HCT116 (cell line): ENCODE data around the gene SEL1L2.
"Not testable (repeated sequence)": the region's sequence is repeated elsewhere in the genome, so short reads cannot be mapped to it uniquely, and the experiment has no call there.

Experiments
- CEBPB ChIP-seq: IDR thresholded peaks from 2 replicates; pipeline ENCODE4 v1.6.1; 2012; ENCODE audit warnings: low read depth
- ELF1 ChIP-seq: IDR thresholded peaks from 2 replicates; pipeline ENCODE4 v1.6.1; 2012; ENCODE audit warnings: low read depth, borderline replicate concordance
- EZH2 ChIP-seq: fragments of 200-600 bp; sonication (generic); IDR thresholded peaks from 2 replicates; pipeline ENCODE4 v1.6.1; 2017; ENCODE audit warnings: antibody characterized with exemption, mixed run types
- EZH2phosphoT487 ChIP-seq: fragments of 200-600 bp; IDR thresholded peaks from 2 replicates; pipeline ENCODE4 v1.6.1; 2018; ENCODE audit warnings: antibody characterized with exemption, borderline replicate concordance
- POLR2A ChIP-seq: IDR thresholded peaks from 2 replicates; pipeline ENCODE4 v1.7.0; 2011; ENCODE audit warnings: borderline replicate concordance; ENCODE audit not compliant: insufficient read depth, insufficient read length; ENCODE audit errors: extremely low read depth
- POLR2AphosphoS5 ChIP-seq: IDR thresholded peaks from 2 replicates; pipeline ENCODE4 v1.6.1; 2011; ENCODE audit warnings: mild to moderate bottlenecking, low read depth, low read length, moderate library complexity
- RAD21 ChIP-seq: IDR thresholded peaks from 2 replicates; pipeline ENCODE4 v1.6.1; 2012; ENCODE audit warnings: low read depth, mild to moderate bottlenecking
- SIN3A ChIP-seq: IDR thresholded peaks from 2 replicates; pipeline ENCODE4 v1.6.1; 2012; ENCODE audit warnings: low read depth
- SP1 ChIP-seq: IDR thresholded peaks from 2 replicates; pipeline ENCODE4 v1.6.1; 2012; ENCODE audit warnings: low read depth
- TCF7L2 ChIP-seq: IDR thresholded peaks from 2 replicates; pipeline ENCODE4 v1.7.0; 2011; ENCODE audit warnings: borderline replicate concordance, inconsistent platforms; ENCODE audit not compliant: insufficient read depth, insufficient read length; ENCODE audit errors: extremely low read depth
- ZNF274 ChIP-seq: fragments of 200-500 bp; sonication (Bioruptor generic); IDR thresholded peaks from 2 replicates; pipeline ENCODE4 v1.6.1; 2014; ENCODE audit warnings: mild to moderate bottlenecking, low read depth, low read length, inconsistent platforms
- TF ChIP-seq, protein P1 (sequence below), 3 experiments: fragments of 200-600 bp in 1 of 3; sonication (generic) in 1 of 3; IDR thresholded peaks in 2 of 3; conservative IDR thresholded peaks in 1 of 3; 2 replicates each; pipeline ENCODE4 v1.5.1; 2012 to 2017; ENCODE audit warnings: low read depth in 2 of 3, low read length in 2 of 3, antibody characterized with exemption in 1 of 3, borderline replicate concordance in 1 of 3, control low read depth in 1 of 3, mild to moderate bottlenecking in 1 of 3, mixed read lengths in 1 of 3, mixed run types in 1 of 3, moderate library complexity in 1 of 3; ENCODE audit not compliant: insufficient read depth in 1 of 3
- TF ChIP-seq, protein P2 (sequence below): IDR thresholded peaks from 2 replicates; pipeline ENCODE4 v1.6.1; 2012

DNA sequence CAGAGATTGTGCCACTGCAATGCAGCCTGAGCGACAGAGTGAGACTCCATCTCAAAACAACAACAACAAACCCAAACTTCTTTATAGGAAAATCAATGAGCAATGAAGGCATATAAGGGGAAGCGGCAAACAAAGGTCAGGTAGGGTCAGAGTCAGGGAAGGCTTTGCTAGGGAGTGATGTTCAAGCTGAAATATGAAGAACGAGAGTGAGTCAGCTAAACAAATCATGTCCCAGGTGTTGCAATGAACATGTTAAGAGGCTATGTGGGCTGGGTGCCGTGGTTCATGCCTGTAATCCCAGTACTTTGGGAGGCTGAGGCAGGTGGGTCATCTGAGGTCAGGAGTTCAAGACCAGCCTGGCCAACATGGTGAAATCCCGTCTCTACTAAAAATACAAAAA, 1.5 kb upstream of the SEL1L2 start:
- TF ChIP-seq, protein P1, sequence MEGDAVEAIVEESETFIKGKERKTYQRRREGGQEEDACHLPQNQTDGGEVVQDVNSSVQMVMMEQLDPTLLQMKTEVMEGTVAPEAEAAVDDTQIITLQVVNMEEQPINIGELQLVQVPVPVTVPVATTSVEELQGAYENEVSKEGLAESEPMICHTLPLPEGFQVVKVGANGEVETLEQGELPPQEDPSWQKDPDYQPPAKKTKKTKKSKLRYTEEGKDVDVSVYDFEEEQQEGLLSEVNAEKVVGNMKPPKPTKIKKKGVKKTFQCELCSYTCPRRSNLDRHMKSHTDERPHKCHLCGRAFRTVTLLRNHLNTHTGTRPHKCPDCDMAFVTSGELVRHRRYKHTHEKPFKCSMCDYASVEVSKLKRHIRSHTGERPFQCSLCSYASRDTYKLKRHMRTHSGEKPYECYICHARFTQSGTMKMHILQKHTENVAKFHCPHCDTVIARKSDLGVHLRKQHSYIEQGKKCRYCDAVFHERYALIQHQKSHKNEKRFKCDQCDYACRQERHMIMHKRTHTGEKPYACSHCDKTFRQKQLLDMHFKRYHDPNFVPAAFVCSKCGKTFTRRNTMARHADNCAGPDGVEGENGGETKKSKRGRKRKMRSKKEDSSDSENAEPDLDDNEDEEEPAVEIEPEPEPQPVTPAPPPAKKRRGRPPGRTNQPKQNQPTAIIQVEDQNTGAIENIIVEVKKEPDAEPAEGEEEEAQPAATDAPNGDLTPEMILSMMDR (IDR thresholded peaks at IDR 0.05 in 2 of 3, conservative IDR thresholded peaks at IDR 0.05 in 1 of 3; ENCODE audit: borderline replicate concordance in 1 of 3, insufficient read depth in 1 of 3, low read depth in 2 of 3, low read length in 2 of 3), result not testable (repeated sequence)
- TF ChIP-seq TCF7L2, POLR2AphosphoS5, EZH2, SP1, ELF1, ZNF274, CEBPB, SIN3A, EZH2phosphoT487, RAD21, POLR2A: not testable (repeated sequence)
- TF ChIP-seq, protein P2, sequence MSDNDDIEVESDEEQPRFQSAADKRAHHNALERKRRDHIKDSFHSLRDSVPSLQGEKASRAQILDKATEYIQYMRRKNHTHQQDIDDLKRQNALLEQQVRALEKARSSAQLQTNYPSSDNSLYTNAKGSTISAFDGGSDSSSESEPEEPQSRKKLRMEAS, result not testable (repeated sequence)
